Caco-2 (cell line): ENCODE measurements around the gene CS. TPM values are rescaled to one million over a fixed set of nuclear protein-coding genes. Genes with fewer than 3 reads are reported as not detected.
"Not testable (repeated sequence)": the region's sequence is repeated elsewhere in the genome, so short reads cannot be mapped to it uniquely, and the experiment has no call there.

Experiments
- BruUV-seq: library from RNA; stranded (reverse); fragments of 400-500 nt; replicated peaks from 2 replicates; lab custom pipeline; 2021; lab: Mats Ljungman, UMichigan
- CTCF ChIA-PET: fragments of 300-600 bp; sonication (Branson Sonifier 250); formaldehyde crosslinking; loops from one replicate; lab custom pipeline; 2022; ENCODE audit warnings: antibody characterized with exemption; lab: Charles Lee
- POLR2A ChIA-PET: fragments of 300-600 bp; sonication (Branson Sonifier 250); formaldehyde crosslinking; loops from one replicate; lab custom pipeline; 2022; ENCODE audit warnings: antibody characterized with exemption; lab: Charles Lee
- DNase-seq, 2 experiments: peaks; one replicate each; pipeline versions ENCODE4 v3.0.0 to v3.0.0-alpha.2; 2020 to 2022
- H3K27me3 ChIP-seq: replicated peaks from 2 replicates; pipeline ENCODE4 v1.6.0; 2011; ENCODE audit warnings: low read length; ENCODE audit not compliant: control insufficient read depth, insufficient read depth
- H3K36me3 ChIP-seq: 2 replicates; pipeline ENCODE4 v1.5.1; 2011; ENCODE audit warnings: low read length; ENCODE audit not compliant: control insufficient read depth, insufficient read depth
- H3K4me1 ChIP-seq: fragments of 250-450 bp; sonication (Bioruptor Pico); 2 replicates; pipeline ENCODE4 v1.5.1; 2020; ENCODE audit warnings: mild to moderate bottlenecking
- H3K4me3 ChIP-seq: 2 replicates; pipeline ENCODE4 v1.5.1; 2011; ENCODE audit warnings: low read depth, mild to moderate bottlenecking, control low read depth, low read length
- H3K9me3 ChIP-seq: fragments of 250-450 bp; sonication (Bioruptor Pico); 2 replicates; pipeline ENCODE4 v1.5.1; 2020; ENCODE audit warnings: mild to moderate bottlenecking, moderate library complexity
- H3K27ac Mint-ChIP-seq: one replicate; pipeline ENCODE4 v1.8.0; 2022; ENCODE audit warnings: mixed read lengths; ENCODE audit not compliant: unreplicated experiment
- H3K27me3 Mint-ChIP-seq: one replicate; pipeline ENCODE4 v1.8.0; 2022; ENCODE audit warnings: mixed read lengths; ENCODE audit not compliant: insufficient read depth, unreplicated experiment
- H3K36me3 Mint-ChIP-seq: one replicate; pipeline ENCODE4 v1.8.0; 2022; ENCODE audit warnings: mild to moderate bottlenecking, mixed read lengths; ENCODE audit not compliant: insufficient read depth, unreplicated experiment
- H3K4me1 Mint-ChIP-seq: one replicate; pipeline ENCODE4 v1.8.0; 2022; ENCODE audit warnings: low read depth, mixed read lengths; ENCODE audit not compliant: unreplicated experiment
- H3K4me3 Mint-ChIP-seq: one replicate; pipeline ENCODE4 v1.8.0; 2022; ENCODE audit warnings: mild to moderate bottlenecking, moderate library complexity, mixed read lengths; ENCODE audit not compliant: unreplicated experiment
- H3K9me3 Mint-ChIP-seq: one replicate; pipeline ENCODE4 v1.8.0; 2022; ENCODE audit warnings: mixed read lengths; ENCODE audit not compliant: unreplicated experiment
- CTCF ChIP-seq, 2 experiments: fragments of 200-600 bp in 1 of 2; IDR thresholded peaks; 1 replicate in 1 of 2; 2 replicates in 1 of 2; pipeline versions ENCODE4 v1.5.1 to v1.8.0; 2011 to 2022; ENCODE audit warnings: antibody characterized with exemption in 1 of 2, control low read depth in 1 of 2, inconsistent platforms in 1 of 2, low read depth in 1 of 2, low read length in 1 of 2, mild to moderate bottlenecking in 1 of 2, moderate library complexity in 1 of 2; ENCODE audit not compliant: insufficient read depth in 1 of 2, severe bottlenecking in 1 of 2, unreplicated experiment in 1 of 2
- intact Hi-C: fragments of 100-400 bp; cut with micrococcal nuclease; formaldehyde crosslinking; loops from one replicate; pipeline ENCODE4 v1.10.0; 2022; ENCODE audit not compliant: unreplicated experiment
- total RNA-seq: library from RNA; stranded (reverse); gene quantifications from 2 replicates; pipeline ENCODE4 v1.2.3, GENCODE V29; 2022

The CS gene
- total RNA-seq, 1 experiment from 2014 or later: 241 TPM

GRCh38 chr12:56326126-56326525, 26.0 kb upstream of the CS start:
- no TSS peak for BruUV-seq
- Mint-ChIP-seq H3K27ac (no peak overlapping the region), H3K9me3 (no peaks in the 10 kb centered on the region), H3K4me1 (no peaks in the 10 kb centered on the region), H3K36me3 (no peaks in the 10 kb centered on the region), H3K27me3 (no peaks in the 10 kb centered on the region), H3K4me3 (no peak overlapping the region)
- H3K36me3 ChIP-seq: no peaks in the 10 kb centered on the region
- H3K4me1 ChIP-seq: peaks cover 8% of the 10 kb centered on the region; the same call in 1 of the 2 replicates
- no peaks in the 10 kb centered on the region for H3K9me3 ChIP-seq
- intact Hi-C loops: no loop called here
- no peaks in the 10 kb centered on the region for H3K27me3 ChIP-seq
- no peak overlapping the region for H3K4me3 ChIP-seq
- ChIA-PET POLR2A (no interaction called here), CTCF (no interaction called here)
- no peak for DNase-seq
- TF ChIP-seq CTCF (IDR thresholded peaks at IDR 0.05; ENCODE audit: insufficient read depth in 1 of 2, low read depth in 1 of 2, low read length in 1 of 2, severe bottlenecking in 1 of 2, unreplicated experiment in 1 of 2): no peak

- Histone ChIP-seq H3K9me3 (no peaks in the 10 kb centered on the region), H3K4me1 (peaks cover 8% of the 10 kb centered on the region; the same call in 1 of the 2 replicates), H3K27me3 (no peaks in the 10 kb centered on the region), H3K36me3 (no peaks in the 10 kb centered on the region), H3K4me3 (no peak overlapping the region)
- no peaks in the 10 kb centered on the region for H3K27me3 Mint-ChIP-seq
- no peak for TF ChIP-seq CTCF (IDR thresholded peaks at IDR 0.05; ENCODE audit: insufficient read depth in 1 of 2, low read depth in 1 of 2, low read length in 1 of 2, severe bottlenecking in 1 of 2, unreplicated experiment in 1 of 2)
- H3K36me3 Mint-ChIP-seq: no peaks in the 10 kb centered on the region
- BruUV-seq: no TSS peak
- no peaks in the 10 kb centered on the region for H3K9me3 Mint-ChIP-seq
- H3K27ac Mint-ChIP-seq: no peak overlapping the region
- intact Hi-C loops: no loop called here
- no peak overlapping the region for H3K4me3 Mint-ChIP-seq
- CTCF ChIA-PET: no interaction called here
- H3K4me1 Mint-ChIP-seq: no peaks in the 10 kb centered on the region
- DNase-seq: no peak
- POLR2A ChIA-PET: interaction anchor here (0.5 kb wide), 1 partner anchor 12 kb away, joined by 11 read pairs; no protein-coding TSS in a partner anchor
These were observed 24.1 kb upstream of the CS start for GRCh38 chr12:56324206-56324605.

GRCh38 chr12:56321610-56322009, 21.5 kb upstream of the CS start:
- H3K4me1 Mint-ChIP-seq, H3K27me3 ChIP-seq, H3K36me3 ChIP-seq, intact Hi-C loops, H3K4me3 Mint-ChIP-seq, H3K36me3 Mint-ChIP-seq, H3K4me3 ChIP-seq, H3K27me3 Mint-ChIP-seq, DNase-seq, H3K9me3 ChIP-seq, BruUV-seq, H3K9me3 Mint-ChIP-seq, H3K4me1 ChIP-seq, CTCF ChIA-PET, POLR2A ChIA-PET, H3K27ac Mint-ChIP-seq: not testable (repeated sequence)

DNA sequence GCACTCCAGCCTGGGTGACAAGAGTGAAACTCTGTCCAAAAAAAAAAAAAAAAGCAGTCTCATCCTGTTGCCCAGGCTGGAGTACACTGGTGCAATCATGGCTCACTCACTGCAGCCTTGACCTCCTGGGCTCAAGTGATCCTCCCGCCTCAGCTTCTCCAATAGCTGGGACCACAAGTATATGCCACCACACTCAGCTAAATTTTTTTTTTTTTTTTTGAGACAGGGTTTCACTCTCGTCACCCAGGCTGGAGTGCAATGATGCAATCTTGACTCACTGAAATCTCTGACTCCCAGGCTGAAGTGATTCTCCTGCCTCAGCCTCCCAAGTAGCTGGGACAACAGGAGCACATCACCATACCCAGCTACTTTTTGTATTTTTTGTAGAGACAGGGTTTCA, 20.9 kb upstream of the CS start:
- Histone ChIP-seq H3K27me3 (no peaks in the 10 kb centered on the region), H3K9me3 (no peaks in the 10 kb centered on the region), H3K36me3 (no peaks in the 10 kb centered on the region), H3K4me3 (no peak overlapping the region), H3K4me1 (no peaks in the 10 kb centered on the region)
- POLR2A ChIA-PET: no interaction called here
- BruUV-seq: no TSS peak
- Mint-ChIP-seq H3K4me1 (no peaks in the 10 kb centered on the region), H3K27me3 (no peaks in the 10 kb centered on the region), H3K4me3 (no peak overlapping the region), H3K36me3 (peaks cover 2% of the 10 kb centered on the region), H3K27ac (no peak overlapping the region), H3K9me3 (no peaks in the 10 kb centered on the region)
- CTCF ChIA-PET: no interaction called here
- TF ChIP-seq CTCF (IDR thresholded peaks at IDR 0.05; ENCODE audit: insufficient read depth in 1 of 2, low read depth in 1 of 2, low read length in 1 of 2, severe bottlenecking in 1 of 2, unreplicated experiment in 1 of 2): no peak
- no peak for DNase-seq
- intact Hi-C loops: no loop called here
